NCI-H446 (cell line): ENCODE data around the gene SELENOI.
A peak's percentile ranks its signal among the peaks of the same experiment; 100 is the strongest.
"Not testable (repeated sequence)": the region's sequence is repeated elsewhere in the genome, so short reads cannot be mapped to it uniquely, and the experiment has no call there.

Source experiments
- DNase-seq, 2 experiments: peaks; one replicate each; lab custom pipeline; 2025; lab: John Stamatoyannopoulos, UW

The SELENOI gene

DNA sequence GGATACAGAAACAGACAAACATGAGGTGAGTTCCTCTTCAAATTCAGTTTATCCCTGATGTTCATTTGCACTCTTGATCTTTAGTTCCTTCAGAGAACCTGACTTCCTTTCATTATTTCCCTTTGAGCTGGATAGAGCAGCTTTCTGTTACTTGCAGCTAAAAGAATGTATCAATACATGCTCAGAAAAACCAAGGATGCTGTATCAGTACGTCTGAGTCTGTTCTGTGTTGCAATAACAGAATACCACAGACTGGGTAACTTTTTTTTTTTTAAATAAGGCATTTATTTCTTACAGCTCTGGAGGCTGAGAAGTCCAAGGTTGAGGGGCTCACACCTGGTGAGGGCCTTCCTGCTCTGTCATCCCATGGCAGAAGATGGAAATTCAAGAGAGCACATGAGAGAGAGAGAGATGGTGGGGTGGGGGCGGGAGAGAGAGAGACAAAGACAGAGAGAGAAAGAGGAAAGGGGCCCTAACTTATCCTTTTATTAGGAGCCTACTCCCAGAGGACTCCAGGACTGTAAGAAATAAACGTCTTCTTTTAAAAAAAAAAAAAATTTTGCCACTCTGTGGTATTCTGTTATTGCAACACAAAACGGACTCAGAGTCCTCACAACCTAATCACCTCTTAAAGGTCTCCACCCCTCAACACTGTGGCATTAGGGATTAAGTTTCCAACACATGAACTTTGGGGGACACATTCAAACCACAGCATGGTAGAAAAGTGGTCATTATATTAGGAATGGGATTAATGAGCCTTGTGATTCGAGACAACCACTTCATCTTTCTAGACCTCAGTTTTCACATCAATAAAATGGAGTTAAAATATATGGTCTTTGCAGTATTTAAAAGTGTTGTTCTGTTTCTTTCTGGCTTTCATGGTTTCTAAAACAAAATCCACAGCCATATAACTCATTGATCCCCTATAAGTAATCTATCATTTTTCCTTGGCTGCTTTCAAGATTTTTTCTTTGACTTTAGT, 18.4 kb upstream of the SELENOI start:
- no peak for DNase-seq

DNA sequence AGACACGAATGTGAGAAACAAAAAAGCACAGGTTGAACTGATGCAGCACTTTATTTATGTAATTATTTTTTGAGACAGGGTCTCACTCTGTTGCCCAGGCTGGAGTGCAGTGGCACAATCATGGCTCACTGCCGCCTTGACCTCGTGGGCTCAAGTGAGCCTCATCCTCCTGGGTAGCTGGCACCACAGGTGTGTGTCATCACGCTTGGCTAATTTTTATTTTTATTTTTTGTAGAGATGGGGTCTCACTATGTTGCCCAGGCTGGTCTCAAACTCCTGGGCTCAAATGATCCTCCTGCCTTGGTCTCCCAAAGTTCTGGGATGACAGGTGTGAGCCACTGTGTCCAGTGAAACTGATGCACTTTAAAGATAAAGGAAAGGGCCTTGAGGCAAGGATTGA, 16.9 kb upstream of the SELENOI start:
- DNase-seq = not testable (repeated sequence)

DNA sequence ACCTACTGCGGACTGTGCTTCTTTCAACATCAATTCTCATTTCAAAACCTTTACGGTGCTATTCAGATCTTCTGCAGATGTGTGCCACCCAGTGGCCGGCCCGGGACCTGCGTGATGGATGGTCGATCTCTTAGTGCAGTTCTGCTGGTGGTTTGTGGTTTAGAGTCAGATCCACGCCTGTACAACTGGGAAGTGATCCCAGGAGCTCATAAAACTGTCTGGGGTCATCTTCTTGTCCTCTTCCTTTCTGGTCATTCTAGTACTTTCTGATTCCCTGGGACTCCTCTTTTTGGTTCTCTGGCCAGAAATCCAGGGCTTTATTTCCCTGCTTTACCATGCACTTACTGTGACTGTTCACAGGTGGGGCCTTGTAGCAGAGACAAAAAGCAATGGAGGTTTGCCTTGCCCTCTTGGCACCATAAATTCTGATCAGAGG, 15.8 kb upstream of the SELENOI start:
- DNase-seq = peak; percentile 61 to 78

DNA sequence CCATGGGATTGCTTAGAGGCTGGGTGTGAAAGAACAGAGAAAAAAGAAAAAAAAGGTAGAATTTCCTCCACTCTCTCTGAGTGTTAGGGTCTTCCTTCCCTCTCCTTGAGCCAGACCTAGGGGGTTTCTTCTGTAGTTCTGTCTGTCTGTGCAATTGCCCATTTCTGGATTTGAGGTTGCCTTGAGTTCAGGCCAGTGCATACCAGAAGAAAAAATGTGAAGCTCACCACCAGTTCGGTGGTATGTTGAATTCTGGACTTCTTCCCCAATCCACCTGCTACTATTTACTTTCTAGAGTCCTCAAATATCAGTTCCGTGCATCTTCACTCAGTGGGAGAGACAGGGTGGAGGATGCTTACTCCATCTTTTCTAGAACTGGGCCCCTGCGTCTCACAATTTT, 15.3 kb upstream of the SELENOI start:
- DNase-seq = no peak

DNA sequence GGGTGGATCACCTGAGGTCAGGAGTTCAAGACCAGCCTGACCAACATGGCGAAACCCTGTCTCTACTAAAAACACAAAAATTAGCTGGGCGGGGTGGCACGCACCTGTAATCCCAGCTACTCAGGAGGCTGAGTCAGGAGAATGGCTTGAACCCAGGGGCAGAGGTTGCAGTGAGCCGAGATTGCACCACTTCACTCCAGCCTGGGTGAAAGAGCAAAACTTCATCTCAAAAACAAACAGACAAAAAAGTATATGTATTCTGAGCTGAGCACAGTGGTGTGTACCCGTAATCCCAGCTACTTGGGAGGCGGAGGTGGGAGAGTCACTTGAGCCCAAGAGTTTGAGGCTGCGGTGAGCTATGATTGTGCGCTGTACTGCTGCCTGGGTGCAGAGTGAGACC, 14.6 kb upstream of the SELENOI start:
- not testable (repeated sequence) for DNase-seq

DNA sequence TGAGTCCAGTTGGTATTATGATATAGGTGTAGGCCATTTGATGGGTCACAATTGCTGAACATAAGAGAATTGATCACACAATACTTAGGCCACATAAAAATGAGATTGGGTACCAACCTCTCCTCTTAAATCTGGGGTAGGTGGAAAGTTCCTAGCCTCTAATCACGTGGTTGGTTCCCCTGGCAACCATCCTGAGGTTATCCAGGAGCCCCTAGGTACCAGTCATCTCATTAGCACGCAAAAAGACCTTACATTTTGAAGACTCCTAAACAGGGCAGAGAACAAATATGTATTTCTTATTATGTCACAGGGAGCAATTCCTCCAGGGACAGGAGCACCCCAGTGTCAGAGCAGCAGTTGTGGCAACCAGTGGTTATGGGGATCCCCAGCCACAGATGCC, 12.7 kb upstream of the SELENOI start:
- no peak for DNase-seq

DNA sequence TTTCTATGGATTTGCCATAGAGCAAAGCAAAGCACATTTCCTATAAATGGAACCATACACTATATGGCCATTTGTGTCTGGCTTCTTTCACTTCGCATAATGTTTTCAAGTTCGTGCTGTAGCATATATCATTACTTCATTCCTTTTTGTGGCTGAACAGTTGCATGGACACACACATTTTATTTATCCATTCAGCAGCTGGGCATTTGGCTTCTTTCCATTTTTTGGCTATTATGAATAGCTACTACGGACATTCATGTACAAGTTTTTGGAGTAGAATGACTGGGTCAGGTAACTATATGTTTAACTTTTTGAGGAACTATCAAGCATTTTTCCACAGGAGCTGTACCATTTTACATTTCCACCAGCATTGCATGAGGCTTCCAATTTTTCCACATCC, 10.7 kb upstream of the SELENOI start:
- DNase-seq = no peak

DNA sequence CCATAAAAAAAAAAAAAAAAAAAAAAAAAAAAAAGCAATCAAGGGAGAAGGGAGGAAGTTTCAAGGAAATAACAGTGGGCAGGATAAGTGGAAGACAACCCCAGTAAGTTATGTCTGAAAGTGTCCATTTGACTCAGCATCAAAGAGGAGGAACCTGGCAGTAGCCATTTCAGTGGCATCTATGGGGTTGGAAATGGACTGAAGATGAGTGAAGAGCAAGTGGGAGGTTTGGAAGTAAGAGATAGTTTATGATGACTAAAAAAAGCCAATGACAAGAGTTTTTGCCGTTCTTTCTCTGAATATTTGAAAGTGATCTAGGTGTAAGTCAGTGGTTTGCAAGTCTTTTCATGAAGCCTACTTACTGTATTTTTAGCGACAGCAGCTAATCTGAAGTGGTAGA, 9.2 kb upstream of the SELENOI start:
- no peak for DNase-seq

DNA sequence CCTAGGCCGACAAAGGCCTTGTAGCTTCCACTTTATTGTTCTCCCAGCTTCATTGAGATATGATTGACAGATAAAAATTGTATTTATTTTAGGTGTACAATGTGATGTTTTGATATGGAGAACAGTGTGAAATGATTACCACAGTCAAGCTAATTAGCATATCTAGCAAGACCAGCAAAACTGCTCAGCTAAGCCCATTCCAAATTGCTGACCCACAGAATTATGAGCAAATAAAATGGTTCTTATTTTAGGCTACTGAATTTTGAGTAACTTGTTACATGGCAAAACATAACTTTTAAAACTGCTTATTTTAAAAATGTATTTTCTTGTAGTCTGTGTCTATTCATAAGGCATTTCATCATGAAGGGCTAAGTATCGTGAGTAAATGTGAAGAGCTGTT, 8.6 kb upstream of the SELENOI start:
- no peak for DNase-seq

DNA sequence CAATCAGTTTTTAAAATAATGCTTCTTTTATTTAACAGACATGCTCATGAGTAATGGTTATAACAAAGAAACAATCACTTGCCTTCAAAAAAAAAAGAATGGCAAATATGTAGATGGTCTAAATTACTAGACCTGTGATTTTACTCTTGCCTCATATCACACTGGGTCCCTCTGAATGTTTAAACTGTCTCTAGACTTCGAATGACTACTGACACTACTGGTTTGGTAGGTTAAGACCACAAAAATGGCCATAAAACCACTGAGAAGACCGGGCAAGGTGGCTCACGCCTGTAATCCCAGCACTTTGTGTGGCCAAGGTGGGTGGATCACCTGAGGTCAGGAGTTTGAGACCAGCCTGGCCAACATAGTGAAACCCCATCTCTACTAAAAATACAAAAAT, 5.1 kb upstream of the SELENOI start:
- DNase-seq = no peak

DNA sequence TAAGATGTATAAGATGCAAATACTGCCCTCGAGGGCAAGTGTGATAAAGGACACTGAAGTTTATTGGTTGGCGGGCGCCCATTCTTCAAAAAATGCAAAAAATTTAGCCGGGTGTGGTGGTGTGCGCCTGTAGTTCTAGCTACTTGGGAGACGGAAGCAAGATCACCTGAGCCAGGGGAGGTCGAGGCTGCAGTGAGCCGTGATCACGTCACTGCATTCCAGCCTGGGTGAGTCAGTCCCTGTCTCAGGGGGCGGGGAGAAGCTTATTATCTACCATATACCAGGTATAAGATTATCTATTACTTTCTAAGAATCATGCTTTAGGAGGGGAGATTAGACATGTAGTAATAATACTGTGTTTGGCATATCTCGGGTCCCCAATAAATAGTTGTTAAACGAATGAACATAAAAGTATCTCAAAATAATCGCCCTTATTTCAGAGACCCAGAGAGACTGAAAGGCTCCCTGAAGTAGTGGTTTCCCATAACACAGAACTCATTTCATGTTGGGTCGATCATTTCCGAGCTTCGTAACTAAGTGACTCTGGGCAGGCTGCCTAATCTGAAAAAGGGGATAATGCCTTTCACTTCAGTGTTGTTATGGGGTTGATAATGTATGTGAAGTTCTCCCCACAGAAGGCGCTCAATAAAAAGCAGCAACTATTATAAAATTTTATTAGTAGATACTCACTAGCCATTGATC, 1.2 kb upstream of the SELENOI start:
- DNase-seq = no peak

DNA sequence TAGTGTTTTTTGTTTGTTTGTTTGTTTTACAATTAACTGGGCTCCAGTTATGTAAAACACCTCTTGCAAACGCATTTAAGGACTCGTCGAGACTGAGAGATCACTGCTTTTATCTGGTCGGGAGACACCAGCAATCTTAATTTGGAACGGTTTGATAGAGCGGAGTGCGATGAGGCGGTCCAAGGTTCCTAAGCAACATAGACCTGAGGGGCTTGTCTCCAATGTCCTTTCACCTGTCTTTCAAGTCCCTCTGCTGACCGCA, 729 bp upstream of the SELENOI start:
- DNase-seq = no peak

DNA sequence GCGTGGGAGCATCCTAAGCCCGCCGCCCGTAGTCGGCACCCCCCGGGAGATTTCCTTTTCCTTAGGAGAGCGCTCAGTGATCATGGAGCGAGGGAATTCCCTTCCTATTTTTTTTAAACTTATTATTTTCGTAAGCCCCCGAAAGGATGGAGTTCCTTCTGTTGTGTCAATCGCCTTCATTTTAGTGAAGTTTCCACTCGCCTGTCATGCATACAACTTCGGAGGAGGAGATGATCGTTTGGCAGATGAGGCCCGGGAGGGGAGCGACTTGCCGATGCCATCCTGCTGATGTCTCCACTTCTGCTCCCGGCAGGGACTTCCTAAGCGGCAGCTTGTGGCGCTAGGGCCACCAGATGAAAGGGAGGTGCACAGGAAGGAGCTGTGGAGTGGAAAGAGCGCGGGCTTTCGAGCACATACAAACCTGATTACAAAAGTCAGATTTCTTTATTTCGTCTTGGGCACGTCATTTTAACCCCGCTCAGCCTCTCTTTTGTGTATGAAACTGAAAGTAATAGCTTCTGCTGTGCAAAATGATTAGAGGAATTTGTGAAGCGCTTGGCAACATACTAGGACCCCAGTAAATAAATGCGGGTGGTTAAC, 611 bp downstream of the SELENOI start, which contains the start of gene ADGRF3:
Gene ADGRF3, minus strand, starts transcription at position 336 of the 600 bp plus-strand sequence. CDS start 555 bp downstream, outside the sequence.
- DNase-seq = peak in 1 of 2 experiments; percentile 31

DNA sequence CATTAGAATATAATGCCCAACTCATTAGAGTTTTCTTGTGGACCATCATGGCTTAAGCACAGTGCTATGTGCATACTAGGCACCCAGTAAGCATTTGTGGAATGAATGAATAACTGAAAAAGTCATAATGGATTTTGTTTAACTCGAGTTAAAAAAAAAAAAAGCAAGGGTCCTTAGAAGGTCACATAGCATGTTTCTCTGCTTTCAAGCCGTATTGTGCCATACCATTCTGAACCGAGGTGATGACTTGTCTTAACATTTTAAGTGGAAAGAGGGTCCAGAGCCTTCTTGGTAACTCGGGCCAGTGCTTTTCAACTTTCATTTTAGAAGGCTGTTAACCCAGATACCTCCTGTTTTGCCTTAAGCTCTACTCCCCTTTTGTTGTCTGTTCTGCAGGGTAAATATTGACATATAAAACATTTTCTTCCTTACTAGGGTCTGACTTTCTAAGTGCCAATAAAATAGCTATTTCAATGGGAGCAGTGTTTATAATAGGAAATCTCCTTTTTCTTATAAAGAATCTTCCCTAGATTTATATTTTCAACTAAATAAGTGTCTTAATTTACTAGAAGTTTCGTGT, 1.4 kb downstream of the SELENOI start:
- no peak for DNase-seq

DNA sequence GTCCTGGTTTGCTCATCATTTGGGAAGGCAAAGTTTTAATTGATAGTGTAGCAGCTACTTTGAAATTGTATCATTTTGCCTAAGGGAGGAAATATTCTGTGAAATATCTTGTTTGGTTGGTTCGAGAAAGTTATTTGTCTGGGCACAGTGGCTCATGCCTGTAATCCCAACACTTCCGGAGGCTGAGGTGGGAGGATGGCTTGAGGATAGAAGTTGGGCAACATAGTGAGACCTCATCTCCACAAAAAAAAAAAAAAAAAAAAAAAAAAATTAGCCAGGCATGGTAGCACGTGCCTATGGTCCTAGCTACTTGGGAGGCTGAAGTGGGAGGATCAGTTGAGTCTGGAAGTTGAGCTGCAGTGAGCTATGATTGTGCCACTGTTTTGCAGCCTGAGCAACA, 3.7 kb downstream of the SELENOI start:
- DNase-seq = no peak

DNA sequence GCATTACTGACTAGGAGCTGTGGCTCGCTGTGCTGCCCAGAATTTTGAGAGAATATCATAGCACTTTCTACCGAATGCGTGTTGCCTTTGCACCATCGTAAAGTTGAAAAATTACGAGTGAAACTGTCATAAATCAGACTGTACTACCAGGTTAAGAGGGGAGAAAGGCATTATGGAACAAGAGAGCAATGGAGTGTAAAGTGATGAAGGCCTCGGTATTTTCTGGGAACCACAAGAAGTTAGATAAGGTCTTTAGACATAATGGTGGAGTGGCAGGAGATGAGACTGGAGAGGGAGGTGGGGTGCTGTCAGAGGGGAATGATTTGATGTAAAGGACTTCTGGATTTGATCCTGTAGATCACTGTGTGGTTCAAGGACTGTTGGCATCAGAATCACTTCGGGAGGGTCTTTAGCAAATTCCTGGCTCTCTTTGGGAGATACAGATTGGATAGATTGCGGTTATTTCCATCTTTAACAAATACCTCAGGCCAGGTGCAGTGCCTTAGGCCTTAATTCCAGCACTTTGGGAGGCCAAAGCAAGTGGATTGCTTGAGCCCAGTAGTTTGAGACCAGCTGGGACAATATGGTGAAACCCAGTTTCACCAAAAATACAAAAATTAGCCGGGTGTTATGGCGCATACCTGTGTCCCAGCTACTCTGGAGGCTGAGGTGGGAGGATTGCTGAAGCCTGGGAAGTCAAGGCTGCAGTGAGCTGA, 5.6 kb downstream of the SELENOI start:
- no peak for DNase-seq

DNA sequence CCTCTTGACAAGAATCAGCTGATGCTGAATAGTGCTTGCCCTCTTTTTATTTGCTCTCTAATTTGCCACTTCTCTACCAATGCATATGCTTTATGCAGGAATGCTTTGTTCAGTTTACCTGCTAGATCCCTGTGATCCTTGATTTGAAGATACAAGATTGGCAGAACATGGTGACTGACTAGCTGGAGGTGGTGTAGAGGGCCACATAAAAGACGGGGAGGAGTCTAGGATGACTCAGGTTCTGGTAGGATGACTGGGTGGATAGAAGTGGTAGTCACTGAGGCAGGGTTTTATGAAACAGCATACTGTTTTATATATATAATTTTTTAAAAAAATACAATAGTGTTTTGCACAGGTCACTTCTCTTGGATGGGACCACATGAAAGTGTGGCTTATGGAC, 6.9 kb downstream of the SELENOI start:
- no peak for DNase-seq

DNA sequence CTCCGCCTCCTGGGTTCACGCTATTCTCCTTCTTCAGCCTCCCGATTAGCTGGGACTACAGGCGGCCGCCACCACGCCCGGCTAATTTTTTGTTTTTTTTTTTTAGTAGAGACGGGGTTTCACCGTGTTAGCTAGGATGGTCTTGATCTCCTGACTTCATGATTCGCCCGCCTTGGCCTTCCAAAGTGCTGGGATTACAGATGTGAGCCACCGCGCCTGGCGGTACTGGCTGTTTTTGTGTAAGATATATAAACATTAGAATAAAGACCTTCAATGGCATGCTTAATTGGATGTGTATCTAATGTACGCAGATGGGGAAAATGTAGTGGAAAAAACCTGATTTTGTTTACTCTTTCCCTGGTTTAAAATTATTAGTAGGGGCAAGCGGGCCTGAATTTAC, 8.5 kb downstream of the SELENOI start:
- not testable (repeated sequence) for DNase-seq

DNA sequence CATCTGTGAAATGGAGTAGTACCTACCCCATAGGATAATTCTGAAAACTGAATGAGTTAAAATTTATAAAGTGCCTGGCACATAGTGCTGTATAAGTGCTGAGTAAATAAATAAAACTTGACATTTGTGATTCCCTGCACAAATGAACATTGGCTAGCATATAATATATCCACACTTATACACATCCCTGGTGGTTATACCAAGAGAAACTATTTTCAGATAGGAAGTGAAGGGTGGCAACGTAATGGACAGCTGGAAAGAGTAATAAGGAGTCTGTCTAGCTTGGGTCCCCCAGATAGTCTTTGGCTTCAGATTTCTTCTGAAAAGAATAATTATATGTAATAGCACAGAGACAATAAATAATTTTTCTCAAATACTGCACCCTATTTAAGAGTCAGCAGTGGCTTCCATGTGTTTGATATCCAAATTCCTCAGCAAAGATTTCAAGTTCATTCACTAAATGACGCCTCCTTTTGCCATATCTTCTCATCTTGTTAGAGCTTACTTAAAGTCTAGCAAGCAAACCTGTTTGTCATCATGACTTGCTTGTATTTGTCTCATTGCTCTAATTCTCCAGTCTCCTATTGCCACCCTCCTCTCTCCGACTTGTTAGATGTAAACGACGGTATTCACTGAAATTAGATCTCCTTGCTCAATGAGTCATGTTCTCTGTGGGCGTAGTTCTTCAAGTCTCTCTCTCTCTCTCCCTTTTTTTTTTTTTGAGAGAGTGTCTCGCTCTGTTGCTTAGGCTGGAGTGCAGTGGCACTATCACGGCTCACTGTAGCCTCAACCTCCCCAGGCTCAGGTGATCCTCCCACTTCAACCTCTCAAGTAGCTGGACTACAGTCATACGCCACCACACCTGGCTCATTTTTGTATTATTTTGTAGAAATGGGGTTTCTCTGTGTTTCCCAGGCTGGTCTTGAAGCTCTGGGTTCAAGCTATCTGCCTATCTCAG, 9.4 kb downstream of the SELENOI start:
- DNase-seq = no peak

DNA sequence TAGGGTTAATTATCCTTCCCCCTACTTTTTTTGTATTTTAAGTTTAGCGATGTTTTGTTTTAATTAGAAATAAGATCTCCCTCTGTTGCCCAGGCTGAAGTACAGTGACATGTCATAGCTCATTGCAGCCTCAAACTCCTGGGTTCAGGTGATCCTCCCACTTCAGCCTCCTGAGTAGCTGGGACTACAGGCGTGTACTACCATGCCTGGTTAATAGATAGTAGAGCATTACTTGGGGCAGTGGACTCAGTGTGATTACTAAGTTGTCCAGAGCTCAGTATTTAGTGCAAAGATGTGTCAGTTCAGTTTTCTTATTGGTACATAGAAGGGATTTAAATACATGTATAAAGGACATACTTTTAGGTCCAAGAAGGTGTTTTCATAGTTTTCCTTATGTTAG, 10.2 kb downstream of the SELENOI start:
- DNase-seq = no peak

DNA sequence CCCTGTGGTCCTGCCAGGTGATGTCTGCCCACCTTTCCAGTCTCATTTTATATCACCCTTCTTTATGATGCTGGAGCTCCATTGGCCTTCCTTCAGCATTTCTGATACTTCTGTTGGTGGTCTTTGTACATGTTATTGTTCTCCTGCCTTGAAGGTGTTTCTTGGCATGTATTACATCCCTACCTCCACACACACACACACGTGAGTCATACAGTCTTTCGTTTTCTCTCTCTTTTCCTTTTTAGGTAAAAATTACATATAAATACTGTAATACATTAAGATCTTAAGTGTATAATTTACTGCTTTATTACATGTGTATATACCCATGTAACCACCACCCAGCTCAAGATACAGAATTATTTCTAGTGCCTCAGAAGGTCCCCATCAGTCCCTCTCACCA, 10.8 kb downstream of the SELENOI start:
- no peak for DNase-seq
